ENCODE results near the gene LYPD6.

DNA sequence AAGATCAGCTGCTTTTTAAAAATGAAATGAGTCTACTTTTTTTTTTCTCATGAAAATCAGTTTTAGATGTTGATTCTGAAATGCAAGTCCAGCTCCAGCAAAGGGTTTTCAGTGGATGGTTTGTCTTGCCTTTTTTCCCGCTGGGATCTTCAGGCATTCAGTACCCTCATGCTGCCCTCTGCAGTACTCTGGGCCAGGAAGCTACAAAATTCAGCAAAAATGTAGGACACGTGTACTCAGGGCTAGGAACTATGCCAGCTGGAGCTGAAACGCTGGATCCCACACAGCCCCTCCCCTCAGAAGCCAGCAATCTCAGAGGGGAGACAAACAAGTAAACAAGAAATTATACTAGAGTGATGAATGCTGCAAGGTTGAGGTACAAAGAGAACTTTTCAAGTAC lies 159.9 kb downstream of the LYPD6 start:
- TF ChIP-seq CTCF (IDR thresholded peaks at IDR 0.05) (no peak), POLR2A (IDR thresholded peaks at IDR 0.05) (no peak)
